C4-2B (cell line): Measurements from ENCODE around the gene ZNRD2.
A peak's percentile ranks its signal among the peaks of the same experiment; 100 is the strongest.

Experiments used
- H3K27ac ChIP-seq: fragments of 450-650 bp; 2 replicates; pipeline ENCODE4 v1.5.1; 2017
- ZFX ChIP-seq: fragments of 450-650 bp; IDR thresholded peaks from 2 replicates; pipeline ENCODE4 v1.6.1; 2017
- TF ChIP-seq, protein P1 (sequence below): fragments of 450-650 bp; conservative IDR thresholded peaks from 2 replicates; pipeline ENCODE4 v1.5.1; 2017; ENCODE audit warnings: mild to moderate bottlenecking

ZNRD2 gene

GRCh38 chr11:65554842-65555430 is 15.3 kb upstream of the ZNRD2 start:
- H3K27ac ChIP-seq: no peak overlapping the region
- no peak for TF ChIP-seq ZFX
- TF ChIP-seq, protein P1, sequence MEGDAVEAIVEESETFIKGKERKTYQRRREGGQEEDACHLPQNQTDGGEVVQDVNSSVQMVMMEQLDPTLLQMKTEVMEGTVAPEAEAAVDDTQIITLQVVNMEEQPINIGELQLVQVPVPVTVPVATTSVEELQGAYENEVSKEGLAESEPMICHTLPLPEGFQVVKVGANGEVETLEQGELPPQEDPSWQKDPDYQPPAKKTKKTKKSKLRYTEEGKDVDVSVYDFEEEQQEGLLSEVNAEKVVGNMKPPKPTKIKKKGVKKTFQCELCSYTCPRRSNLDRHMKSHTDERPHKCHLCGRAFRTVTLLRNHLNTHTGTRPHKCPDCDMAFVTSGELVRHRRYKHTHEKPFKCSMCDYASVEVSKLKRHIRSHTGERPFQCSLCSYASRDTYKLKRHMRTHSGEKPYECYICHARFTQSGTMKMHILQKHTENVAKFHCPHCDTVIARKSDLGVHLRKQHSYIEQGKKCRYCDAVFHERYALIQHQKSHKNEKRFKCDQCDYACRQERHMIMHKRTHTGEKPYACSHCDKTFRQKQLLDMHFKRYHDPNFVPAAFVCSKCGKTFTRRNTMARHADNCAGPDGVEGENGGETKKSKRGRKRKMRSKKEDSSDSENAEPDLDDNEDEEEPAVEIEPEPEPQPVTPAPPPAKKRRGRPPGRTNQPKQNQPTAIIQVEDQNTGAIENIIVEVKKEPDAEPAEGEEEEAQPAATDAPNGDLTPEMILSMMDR: no peak

- TF ChIP-seq ZFX: no peak
- TF ChIP-seq, protein P1: no peak
- no peak overlapping the region for H3K27ac ChIP-seq
Observed at GRCh38 chr11:65555693-65556231, 14.5 kb upstream of the ZNRD2 start.

DNA sequence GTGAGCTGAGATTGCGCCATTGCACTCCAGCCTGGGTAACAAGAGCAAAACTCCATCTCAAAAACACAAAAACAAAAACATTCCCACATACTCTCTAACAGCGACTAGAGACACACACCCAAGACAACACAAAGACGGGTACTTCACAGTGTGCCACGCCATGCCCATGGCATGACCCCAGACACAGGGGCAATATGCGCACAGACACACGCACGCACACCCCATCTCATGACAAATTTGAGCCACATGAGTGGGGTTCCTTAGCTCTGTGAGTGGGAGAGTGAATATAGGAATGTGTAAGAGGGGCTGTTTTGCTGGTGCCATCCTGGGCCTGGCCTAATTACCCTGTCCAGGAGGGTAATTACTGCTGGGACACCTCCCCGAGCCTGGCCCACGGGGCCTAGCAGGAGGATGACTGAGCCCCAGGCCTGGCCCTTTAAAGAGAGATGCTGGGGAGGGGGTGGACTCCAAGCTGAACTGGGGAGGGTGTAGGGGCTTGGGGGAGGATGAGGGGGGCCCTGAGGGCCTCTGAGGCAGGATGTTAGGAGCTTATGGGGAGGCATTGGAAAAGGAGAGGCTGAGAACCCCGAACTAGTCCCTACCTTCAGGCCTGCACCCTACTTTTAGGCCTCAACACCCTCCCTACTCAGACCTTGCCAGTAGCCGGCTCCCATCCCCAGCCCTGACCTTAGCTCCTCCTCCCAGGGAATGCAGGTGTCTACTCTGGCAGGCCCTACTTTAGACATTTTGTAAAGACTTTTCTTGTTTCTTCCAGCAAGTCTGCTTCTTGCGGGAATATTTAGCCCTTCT is 13.6 kb upstream of the ZNRD2 start:
- no peak for TF ChIP-seq ZFX
- TF ChIP-seq, protein P1: no peak
- no peak overlapping the region for H3K27ac ChIP-seq

DNA sequence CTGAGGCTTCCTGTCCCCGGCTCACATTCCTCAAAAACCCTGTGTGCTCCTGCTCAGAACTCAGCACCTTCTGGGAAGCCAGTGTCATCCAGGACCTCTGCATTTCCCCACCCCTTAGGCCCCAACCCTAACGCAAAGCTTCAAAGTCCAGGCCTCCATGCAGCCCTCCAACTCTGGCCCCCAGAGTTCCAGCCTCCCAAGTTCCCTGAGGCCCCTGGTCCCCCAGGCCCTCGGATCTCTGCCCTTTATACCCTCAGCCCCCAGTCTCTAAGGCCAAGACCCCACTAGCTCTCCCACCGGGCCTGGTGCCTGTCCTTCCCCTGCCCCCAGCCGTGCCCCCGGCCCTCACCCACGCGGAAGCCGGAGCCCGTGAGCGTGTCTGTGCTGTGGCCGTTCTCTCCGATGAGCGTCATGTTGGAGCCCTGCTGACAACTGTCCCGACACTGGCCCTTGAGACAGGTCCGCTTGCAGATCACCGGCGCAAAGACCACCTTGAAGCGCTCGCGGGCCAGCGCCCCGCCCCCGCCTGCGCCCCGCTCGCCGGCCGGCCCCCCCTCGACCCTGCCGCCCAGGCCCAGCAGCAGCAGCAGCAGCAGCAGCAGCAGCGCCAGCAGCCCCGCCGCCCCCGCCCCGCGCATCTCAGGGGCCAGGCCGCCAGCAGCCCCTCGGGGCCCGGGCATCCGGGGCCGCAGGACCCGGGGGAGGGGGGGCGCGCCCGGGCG is 12.8 kb upstream of the ZNRD2 start:
- TF ChIP-seq ZFX: no peak
- TF ChIP-seq, protein P1: no peak
- peak overlapping the region; percentile 68 for H3K27ac ChIP-seq

GRCh38 chr11:65558002-65558929 is 12.0 kb upstream of the ZNRD2 start, which contains the start of gene LTBP3:
Gene LTBP3 (minus strand): TSS chr11:65558359. CDS start chr11:65557959, 400 bp downstream.
- TF ChIP-seq, protein P1: no peak
- TF ChIP-seq ZFX: peak; percentile 26; the same call in 1 of the 2 replicates
- peak within 1 kb of the TSS; percentile 68 for H3K27ac ChIP-seq

- TF ChIP-seq ZFX: no peak
- TF ChIP-seq, protein P1: no peak
- peak overlapping the region; percentile 68 for H3K27ac ChIP-seq
Observed at GRCh38 chr11:65558930-65559509, 11.3 kb upstream of the ZNRD2 start.
